HG03064 (cell line): ENCODE results near the gene TMEM117.
A peak's percentile ranks its signal among the peaks of the same experiment; 100 is the strongest.
"Not testable (repeated sequence)": the region's sequence is repeated elsewhere in the genome, so short reads cannot be mapped to it uniquely, and the experiment has no call there.

Experiments used
- ATAC-seq: cut with Tn5 transposase; IDR thresholded peaks from one replicate; pipeline ENCODE4 v1.9.1; 2021; ENCODE audit warnings: low read depth; ENCODE audit not compliant: unreplicated experiment

The TMEM117 gene

GRCh38 chr12:44003721-44004120, 167.8 kb downstream of the TMEM117 start:
- no peak for ATAC-seq

GRCh38 chr12:44015333-44015941, 179.6 kb downstream of the TMEM117 start:
- ATAC-seq: peak; percentile 64

DNA sequence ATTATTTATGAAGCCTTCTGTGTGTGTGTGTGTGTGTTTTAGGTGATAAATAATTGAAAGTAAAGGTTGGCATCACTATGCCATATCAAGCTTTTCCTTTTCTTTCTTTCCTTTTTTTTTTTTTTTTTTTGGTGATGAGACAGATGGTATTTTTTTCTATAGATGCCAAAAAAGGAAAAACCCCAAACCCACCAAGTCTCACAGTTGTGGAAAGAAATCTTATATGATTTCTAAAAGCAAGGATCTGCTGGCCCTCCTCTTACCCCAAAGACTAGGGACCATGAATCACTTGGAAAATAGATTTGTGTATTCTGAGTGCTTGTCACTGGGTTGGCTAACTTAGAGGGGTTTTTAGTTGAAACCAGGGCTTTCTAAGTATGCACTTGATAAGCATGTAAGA, 181.3 kb downstream of the TMEM117 start:
- ATAC-seq: no peak

GRCh38 chr12:44019118-44019517, 183.2 kb downstream of the TMEM117 start:
- no peak for ATAC-seq

DNA sequence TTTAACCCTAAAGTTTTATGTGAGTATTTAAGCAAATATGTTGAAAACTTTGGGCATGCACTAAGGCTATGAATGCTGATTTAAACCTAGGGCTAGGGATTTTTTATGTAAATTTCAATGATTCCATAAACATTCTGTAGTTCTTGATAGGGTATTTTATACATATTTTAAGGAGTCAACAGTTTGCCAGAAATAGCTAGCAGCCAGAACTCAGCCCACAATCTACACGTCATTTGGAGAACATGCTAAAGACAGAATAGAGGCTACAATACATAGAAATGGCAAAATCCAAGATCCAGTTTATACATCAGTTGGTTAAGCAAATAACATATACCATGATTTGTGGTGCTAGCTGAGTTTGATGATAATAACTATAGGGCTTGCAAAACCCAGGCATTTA, 184.7 kb downstream of the TMEM117 start:
- no peak for ATAC-seq

DNA sequence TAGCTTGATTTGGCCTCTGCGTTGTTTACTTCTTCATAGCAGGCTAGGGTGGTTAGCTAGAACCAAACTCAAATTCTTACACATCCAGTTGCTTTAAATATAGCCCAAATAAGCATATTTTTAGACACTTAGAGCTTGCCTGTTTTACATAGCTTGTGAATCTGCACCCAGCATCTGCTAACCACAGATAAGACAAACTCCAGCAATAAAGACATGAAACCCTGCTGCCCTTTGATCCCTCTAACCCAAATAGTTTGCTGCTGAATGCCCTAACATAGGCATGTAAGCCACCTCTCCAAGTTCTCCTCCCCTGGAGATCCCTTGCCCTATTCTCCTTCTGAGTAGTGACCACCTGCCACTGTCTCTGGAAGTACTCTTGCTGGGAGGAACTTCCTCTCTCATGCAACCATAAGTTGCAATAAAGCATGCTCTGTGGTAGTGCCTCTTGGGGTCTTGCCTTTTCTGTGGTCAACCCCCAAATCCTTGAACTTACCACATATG, 185.6 kb downstream of the TMEM117 start:
- ATAC-seq: peak; percentile 66

- ATAC-seq: no peak
Observed at GRCh38 chr12:44025499-44025898, 189.6 kb downstream of the TMEM117 start.

DNA sequence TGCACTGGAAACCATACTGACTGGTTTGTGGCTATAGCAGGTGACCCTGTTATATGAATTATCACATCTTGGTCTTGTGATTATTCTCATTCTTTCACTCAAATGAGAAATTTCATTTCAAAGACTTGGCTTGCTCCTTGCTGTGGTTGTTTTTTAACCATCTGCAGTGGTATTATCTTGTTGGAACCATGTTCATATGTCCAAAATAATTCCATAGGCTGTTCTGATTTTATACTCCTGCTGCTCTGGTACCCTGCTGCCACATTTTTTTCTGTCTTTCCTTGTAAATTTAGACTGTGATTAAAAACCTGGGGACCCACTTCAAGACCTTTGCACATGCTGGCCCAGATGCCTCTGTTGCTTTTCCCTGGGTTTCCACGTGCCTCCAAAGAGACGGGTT, 190.2 kb downstream of the TMEM117 start:
- no peak for ATAC-seq

GRCh38 chr12:44026926-44027325, 191.0 kb downstream of the TMEM117 start:
- ATAC-seq: not testable (repeated sequence)

GRCh38 chr12:44029194-44029593, 193.3 kb downstream of the TMEM117 start:
- ATAC-seq: no peak

- no peak for ATAC-seq
Observed at GRCh38 chr12:44031472-44032185, 195.7 kb downstream of the TMEM117 start.

DNA sequence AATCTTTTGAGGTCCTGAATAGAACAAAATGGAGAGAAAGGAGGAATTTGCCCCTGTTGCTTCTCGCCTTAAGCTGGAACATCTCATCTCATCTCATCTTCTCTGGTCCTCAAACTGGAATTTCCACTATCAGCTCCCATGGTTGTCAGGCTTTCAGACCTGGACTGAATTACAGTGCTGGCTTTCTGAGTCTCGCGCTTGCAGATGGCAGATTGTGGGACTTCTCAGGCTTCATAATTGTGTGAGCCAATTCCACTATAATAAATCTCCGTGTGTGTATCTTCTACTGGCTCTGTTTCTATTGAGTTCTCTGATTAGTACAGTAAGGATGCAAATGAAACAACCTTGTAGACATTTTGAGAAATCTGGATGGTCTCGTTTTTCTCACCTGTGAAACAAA, 199.0 kb downstream of the TMEM117 start:
- ATAC-seq: no peak

DNA sequence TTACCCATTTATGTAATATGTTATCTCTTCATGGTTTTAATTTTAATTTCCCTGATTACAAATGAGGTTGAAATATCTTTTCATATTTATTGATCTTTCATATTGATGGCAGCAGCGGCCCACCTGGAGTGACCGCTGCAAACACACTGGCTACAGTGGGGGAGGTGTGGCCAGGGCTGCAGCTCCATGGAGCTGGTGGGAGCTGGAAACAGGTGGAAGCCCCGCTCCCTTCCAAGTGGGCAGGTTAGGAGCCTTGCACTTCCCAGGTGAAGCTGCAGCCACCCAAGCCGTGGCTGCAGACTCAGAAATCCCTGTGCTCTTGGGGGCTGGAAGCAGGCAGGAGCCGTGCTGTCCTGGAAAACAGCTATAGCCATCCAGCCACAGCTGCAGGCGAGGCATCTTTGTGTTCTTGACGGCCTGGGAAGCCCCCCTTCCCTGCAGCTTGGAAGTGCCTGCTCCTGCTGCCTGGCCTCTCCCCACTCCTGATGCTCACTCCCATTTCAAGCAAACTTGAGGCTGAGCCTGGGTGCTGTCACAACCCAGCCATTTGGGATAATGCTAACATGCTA, 201.1 kb downstream of the TMEM117 start:
- ATAC-seq: no peak

GRCh38 chr12:44038411-44038810, 202.5 kb downstream of the TMEM117 start:
- ATAC-seq: no peak

DNA sequence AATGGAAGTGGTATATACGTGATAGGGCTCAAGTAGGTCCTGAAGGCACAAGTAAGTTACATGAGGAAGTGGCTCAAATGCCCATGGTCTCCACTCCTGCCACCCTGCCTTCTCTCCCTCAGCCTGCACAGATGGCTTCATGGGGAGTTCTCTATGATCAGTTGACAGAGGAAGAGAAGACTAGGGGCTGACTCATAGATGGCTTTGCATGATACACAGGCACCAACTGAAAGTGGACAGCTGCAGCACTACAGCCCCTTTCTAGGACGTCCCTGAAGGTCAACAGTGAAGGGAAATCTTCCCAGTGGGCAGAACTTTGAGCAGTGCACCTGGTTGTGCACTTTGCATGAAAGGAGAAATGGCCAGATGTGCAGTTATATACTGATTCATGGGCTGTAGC, 208.6 kb downstream of the TMEM117 start:
- ATAC-seq: not testable (repeated sequence)

DNA sequence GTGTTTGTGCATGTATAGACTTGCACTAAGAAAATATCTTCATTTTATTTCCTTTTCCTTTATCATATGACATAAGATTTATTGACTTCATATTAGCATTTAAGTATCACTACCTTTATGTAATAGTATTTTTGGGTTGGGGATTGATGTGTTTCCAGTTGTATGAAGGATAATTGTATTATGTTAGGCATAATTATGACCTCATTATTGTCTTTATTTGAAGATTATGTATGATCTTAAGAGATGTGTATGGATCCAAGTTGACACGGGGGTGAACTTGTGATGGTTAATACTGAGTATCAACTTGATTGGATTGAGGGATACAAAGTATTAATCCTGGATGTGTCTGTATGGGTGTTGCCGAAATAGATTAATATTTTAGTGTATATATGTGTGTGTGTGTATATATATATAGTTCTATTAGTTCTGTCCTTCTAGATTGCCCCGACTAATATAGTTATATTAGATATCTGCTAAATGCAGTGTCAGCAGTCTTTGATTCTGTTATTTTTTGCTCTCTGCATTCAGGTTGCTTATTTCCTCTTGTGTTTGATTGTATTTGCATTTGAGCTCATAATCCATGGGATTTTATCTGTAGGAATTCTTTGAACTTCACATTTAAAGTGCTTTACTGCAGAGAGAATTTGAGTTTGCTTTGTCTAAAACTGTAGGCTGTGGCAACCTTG, 211.0 kb downstream of the TMEM117 start:
- ATAC-seq: no peak

- ATAC-seq: no peak
Observed at GRCh38 chr12:44052554-44052953, 216.7 kb downstream of the TMEM117 start.

DNA sequence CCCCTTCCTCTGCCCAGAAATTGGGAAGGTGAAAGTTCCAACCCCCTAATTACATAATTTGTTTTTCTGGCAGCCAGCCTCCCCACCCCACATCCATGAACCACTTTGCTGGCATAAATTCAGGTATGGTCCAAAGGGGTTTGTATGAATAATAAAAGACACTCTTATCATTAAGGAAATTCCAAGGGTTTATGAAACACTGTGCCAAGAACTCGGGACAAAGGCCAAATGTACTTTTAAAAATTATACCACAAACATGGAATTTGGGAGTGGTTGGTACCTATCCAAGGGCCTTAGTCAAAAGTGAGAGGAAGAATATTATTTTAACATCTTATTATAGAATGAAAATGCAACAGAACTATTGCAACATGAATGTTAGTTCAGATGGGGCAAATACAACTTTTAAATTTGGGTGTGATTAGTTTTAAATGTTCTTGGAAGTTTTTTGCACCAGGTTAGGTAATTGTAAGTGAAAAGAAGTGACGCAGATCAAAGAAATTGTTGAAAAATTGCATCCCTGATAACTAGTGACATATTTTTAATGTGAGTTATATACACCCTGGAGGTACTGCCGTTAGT, 217.8 kb downstream of the TMEM117 start:
- ATAC-seq: no peak

GRCh38 chr12:44054281-44054680, 218.4 kb downstream of the TMEM117 start:
- no peak for ATAC-seq

DNA sequence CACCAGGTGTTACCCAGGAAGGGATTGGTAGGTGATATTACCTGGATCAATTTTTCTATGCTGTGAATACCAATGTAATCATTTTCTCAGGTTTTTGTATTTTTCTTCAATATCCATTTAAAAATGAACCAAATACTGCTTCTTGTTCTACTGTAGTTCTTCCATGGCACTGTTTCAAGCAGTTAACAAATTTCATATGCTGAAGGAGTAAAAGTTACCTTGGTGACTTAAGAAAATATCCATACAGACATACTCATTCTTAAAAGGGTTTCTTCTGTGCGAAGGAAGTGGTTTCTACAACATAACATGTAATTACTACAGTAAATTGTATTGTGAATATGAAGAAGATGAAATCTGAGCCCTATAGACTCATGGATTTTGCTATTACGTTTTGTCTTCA, 222.5 kb downstream of the TMEM117 start:
- ATAC-seq: no peak

- no peak for ATAC-seq
Observed at GRCh38 chr12:44059476-44059875, 223.6 kb downstream of the TMEM117 start.
